Activated naive CD8-positive, alpha-beta T cell treated with anti-CD3 and anti-CD28 coated beads for 36 hours (primary cell): ENCODE measurements around the gene ABCB6. TPM values are rescaled to one million over a fixed set of nuclear protein-coding genes. Genes with fewer than 3 reads are reported as not detected.

Experiments
- DNase-seq: peaks from one replicate; pipeline ENCODE4 v3.0.0; 2021
- H3K27ac Mint-ChIP-seq: one replicate; pipeline ENCODE4 v1.8.0; 2022; ENCODE audit warnings: mild to moderate bottlenecking, moderate library complexity, mixed read lengths
- H3K27me3 Mint-ChIP-seq: one replicate; pipeline ENCODE4 v1.8.0; 2022; ENCODE audit warnings: mild to moderate bottlenecking, mixed read lengths
- H3K36me3 Mint-ChIP-seq: one replicate; pipeline ENCODE4 v1.8.0; 2021; ENCODE audit warnings: mild to moderate bottlenecking, mixed read lengths
- H3K4me1 Mint-ChIP-seq: one replicate; pipeline ENCODE4 v1.8.0; 2021; ENCODE audit warnings: mixed read lengths
- H3K4me3 Mint-ChIP-seq: one replicate; pipeline ENCODE4 v1.8.0; 2022; ENCODE audit warnings: mild to moderate bottlenecking, moderate library complexity, mixed read lengths
- H3K9me3 Mint-ChIP-seq: one replicate; pipeline ENCODE4 v1.8.0; 2022; ENCODE audit warnings: mixed read lengths
- total RNA-seq, 2 experiments: library from RNA; stranded (reverse); gene quantifications; one replicate each; pipeline ENCODE4 v1.2.3, GENCODE V29; 2021

Gene ABCB6
- total RNA-seq, 2 experiments from 2014 or later = 20.4 to 21.3 TPM

DNA sequence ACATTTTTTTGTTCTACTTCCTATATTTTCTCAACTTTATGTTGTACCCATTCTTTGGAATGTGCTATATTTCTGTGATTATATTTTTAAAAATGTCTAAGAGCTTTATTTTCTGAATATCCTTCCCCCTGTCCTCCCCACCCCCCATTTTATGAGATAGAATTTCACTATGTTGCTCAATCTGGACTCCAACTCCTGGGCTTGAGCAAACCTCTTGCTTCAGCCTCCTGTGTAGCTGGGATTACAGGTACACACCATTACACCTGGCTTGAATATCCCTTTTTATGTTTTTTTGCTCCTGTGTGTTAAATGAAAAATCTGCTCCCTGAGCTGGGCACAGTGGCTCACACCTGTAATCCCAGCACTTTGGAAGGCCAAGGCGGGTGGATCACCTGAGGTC, 21.4 kb downstream of the ABCB6 start:
- no peaks in the 10 kb centered on the region for H3K27me3 Mint-ChIP-seq
- peaks cover 5% of the 10 kb centered on the region for H3K9me3 Mint-ChIP-seq
- peaks cover 7% of the 10 kb centered on the region for H3K36me3 Mint-ChIP-seq
- no peak overlapping the region for H3K4me3 Mint-ChIP-seq
- peaks cover 20% of the 10 kb centered on the region for H3K4me1 Mint-ChIP-seq
- H3K27ac Mint-ChIP-seq = no peak overlapping the region
- no peak for DNase-seq

DNA sequence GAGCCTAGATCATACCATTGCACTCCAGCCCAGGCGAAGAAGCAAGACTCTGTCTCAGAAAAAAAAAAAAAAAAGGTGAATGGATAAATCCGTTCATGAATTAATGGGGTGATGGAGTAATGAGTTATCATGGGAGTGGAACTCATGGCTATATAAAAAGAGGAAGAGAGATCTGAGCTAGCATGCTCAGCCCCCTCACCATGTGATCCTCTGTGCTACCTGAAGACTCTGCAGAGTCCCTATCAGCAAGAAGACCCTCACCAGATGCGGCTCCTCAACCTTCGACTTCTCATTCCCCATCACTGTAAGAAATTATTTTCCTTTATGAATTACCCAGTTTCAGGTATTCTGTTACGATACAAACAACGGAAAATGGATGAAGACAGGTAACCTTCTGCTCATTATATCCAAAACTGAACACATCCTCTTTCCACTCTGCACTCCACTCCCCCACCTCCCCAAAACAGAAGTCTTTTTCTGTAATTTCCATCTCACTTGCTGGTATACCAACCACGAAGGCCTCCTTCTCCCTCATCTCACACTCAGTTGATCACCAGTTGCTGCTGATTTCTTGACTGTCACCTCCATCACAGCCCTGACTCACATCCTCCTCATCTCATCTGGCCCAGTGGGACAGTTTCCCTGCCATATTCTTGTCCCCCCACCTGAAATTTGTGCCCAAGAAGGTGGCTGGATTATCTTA, 31.9 kb downstream of the ABCB6 start:
- Mint-ChIP-seq H3K4me3 (peak overlapping the region; percentile 7), H3K27me3 (no peaks in the 10 kb centered on the region), H3K36me3 (peaks cover 12% of the 10 kb centered on the region), H3K4me1 (peaks cover 31% of the 10 kb centered on the region), H3K9me3 (no peaks in the 10 kb centered on the region), H3K27ac (peak overlapping the region; percentile 80)
- no peak for DNase-seq

DNA sequence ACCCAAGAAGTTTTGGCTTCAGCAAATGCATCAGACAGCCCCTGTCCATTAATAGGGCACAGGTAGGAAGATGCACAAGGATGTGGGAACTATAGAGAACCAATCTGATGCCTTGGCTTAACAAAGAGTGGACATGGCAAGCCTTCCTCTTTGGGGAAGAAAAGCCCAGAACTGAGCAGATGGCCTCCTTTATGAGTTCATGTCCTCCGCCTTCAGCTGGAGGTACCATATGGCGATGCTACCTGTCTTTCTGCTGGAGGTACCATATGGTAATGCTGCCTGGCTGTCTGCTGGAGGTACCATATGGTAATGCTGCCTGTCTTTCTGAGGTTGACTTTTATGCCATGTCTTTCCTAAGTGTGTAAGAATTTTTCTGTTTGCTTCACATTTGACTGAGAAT, 34.6 kb downstream of the ABCB6 start:
- Mint-ChIP-seq H3K27me3 (no peaks in the 10 kb centered on the region), H3K27ac (no peak overlapping the region), H3K4me1 (peaks cover 54% of the 10 kb centered on the region), H3K9me3 (no peaks in the 10 kb centered on the region), H3K36me3 (peaks cover 18% of the 10 kb centered on the region), H3K4me3 (no peak overlapping the region)
- DNase-seq = no peak

DNA sequence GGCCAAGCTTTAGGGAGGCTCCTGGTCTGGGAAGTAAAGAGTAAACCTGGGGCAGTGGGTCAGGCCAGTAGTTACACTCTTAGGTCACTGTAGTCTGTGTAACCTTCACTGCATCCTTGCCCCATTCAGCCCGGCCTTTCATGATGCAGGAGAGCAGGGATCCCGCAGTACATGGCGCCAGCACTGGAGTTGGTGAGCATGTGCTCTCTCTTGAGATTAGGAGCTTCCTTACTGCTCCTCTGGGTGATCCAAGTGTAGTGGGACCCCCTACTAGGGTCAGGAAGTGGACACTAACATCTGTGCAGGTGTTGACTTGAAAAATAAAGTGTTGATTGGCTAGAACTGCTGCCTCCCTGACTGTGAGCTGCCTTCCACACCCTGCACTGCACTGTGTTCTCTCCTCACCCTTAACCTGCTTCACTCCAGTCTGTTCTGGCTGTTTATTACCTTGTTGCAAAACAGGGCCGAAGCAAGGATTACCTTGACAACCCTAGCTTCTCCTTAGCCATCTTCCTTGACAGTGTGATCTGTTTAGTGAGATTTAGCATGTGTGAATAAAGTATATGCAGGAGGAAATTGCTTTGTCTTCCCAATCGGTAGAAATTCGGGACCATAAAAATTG, 35.5 kb downstream of the ABCB6 start:
- Mint-ChIP-seq H3K27me3 (no peaks in the 10 kb centered on the region), H3K4me3 (no peak overlapping the region), H3K9me3 (no peaks in the 10 kb centered on the region), H3K4me1 (peaks cover 56% of the 10 kb centered on the region), H3K27ac (peak overlapping the region; percentile 62), H3K36me3 (peaks cover 18% of the 10 kb centered on the region)
- DNase-seq = no peak

DNA sequence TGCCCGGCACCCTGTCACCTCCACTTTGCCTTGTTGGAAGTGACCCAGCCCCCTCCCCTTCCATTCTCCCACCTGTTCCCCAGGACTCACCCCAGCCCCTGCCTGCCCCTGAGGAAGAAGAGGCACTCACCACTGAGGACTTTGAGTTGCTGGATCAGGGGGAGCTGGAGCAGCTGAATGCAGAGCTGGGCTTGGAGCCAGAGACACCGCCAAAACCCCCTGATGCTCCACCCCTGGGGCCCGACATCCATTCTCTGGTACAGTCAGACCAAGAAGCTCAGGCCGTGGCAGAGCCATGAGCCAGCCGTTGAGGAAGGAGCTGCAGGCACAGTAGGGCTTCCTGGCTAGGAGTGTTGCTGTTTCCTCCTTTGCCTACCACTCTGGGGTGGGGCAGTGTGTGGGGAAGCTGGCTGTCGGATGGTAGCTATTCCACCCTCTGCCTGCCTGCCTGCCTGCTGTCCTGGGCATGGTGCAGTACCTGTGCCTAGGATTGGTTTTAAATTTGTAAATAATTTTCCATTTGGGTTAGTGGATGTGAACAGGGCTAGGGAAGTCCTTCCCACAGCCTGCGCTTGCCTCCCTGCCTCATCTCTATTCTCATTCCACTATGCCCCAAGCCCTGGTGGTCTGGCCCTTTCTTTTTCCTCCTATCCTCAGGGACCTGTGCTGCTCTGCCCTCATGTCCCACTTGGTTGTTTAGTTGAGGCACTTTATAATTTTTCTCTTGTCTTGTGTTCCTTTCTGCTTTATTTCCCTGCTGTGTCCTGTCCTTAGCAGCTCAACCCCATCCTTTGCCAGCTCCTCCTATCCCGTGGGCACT, 36.2 kb downstream of the ABCB6 start:
- peaks cover 16% of the 10 kb centered on the region for H3K36me3 Mint-ChIP-seq
- no peak for DNase-seq
- H3K4me1 Mint-ChIP-seq = peaks cover 56% of the 10 kb centered on the region
- H3K27me3 Mint-ChIP-seq = no peaks in the 10 kb centered on the region
- H3K4me3 Mint-ChIP-seq = no peak overlapping the region
- H3K9me3 Mint-ChIP-seq = no peaks in the 10 kb centered on the region
- peak overlapping the region; percentile 62 for H3K27ac Mint-ChIP-seq

DNA sequence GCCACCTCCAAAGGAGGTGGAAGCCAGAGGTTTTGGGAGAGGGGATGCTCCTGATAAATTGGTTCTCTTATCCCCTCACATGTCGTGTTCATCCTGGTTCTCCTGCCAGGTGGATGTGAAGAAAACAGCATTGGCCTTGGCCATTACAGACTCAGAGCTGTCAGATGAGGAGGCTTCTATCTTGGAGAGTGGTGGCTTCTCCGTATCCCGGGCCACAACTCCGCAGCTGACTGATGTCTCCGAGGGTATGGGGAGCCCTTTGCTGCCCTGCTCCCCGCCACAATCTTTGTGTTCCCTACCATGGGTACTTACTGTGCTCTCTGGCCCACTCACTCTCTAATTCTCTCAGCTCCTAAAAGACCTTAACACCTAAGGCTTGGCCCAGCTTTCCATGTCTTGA, 37.2 kb downstream of the ABCB6 start:
- H3K27me3 Mint-ChIP-seq = no peaks in the 10 kb centered on the region
- peaks cover 15% of the 10 kb centered on the region for H3K36me3 Mint-ChIP-seq
- H3K9me3 Mint-ChIP-seq = no peaks in the 10 kb centered on the region
- peak overlapping the region; percentile 62 for H3K27ac Mint-ChIP-seq
- no peak overlapping the region for H3K4me3 Mint-ChIP-seq
- DNase-seq = no peak
- H3K4me1 Mint-ChIP-seq = peaks cover 47% of the 10 kb centered on the region

DNA sequence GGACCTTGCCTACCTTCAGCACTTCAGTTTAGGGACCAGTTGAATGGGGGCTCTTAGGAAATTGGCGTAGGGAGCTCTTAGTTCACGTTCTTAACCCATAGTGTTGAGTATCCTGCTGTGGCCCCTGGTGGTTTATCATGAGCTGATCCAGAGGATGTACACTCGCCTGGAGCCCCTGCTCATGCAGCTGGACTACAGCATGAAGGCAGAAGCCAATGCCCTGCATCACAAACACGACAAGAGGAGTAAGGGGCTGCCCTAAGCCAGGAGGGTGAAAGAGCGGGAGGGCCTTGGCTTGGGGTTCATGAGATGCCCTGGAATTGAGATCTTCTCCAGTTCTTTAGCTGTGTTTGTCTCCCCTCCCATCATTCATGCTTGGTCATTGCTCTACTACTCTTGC, 37.8 kb downstream of the ABCB6 start:
- Mint-ChIP-seq H3K27me3 (no peaks in the 10 kb centered on the region), H3K9me3 (no peaks in the 10 kb centered on the region), H3K36me3 (peaks cover 15% of the 10 kb centered on the region), H3K4me3 (no peak overlapping the region), H3K27ac (peak overlapping the region; percentile 62), H3K4me1 (peaks cover 45% of the 10 kb centered on the region)
- DNase-seq = no peak

DNA sequence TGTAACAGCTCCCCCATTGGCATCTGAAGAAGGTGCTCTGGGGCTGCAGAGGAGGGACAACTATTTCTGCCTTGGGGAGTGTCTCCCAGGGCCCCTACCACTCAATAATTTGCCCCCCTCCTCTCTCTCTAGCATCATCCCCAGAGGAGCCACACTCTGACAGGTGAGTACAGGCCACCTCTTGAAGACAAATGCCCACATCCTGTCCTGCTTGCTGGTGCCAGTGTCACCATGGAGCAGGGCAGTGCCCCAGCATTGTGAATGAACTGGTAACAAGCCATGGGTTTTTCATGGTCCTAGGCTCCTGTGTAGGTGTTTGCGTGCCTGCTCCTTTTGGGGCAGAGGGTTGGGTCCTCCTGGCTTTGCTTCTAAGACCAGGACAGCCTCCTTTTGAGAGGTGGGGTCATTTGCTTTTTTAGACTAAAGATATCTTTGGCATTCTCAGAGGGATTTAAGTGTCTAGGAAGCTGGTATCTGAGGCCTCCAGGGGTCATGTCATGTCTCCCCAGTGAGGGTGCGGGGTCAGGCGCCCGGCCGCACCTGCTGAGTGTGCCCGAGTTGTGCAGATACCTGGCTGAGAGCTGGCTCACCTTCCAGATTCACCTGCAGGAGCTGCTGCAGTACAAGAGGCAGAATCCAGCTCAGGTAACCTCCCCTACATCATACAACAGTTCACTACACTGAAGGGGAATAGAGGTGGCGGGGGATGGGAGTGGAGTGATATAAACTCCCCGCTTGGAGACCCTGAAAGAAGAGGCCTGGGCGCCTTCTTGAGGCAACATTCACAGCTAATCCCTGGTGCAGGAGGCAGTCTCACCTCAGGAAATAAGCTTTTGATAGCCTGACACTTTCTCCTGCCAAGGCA, 38.9 kb downstream of the ABCB6 start:
- Mint-ChIP-seq H3K27ac (no peak overlapping the region), H3K36me3 (peaks cover 7% of the 10 kb centered on the region), H3K4me3 (peak overlapping the region; percentile 90), H3K4me1 (peaks cover 53% of the 10 kb centered on the region), H3K9me3 (no peaks in the 10 kb centered on the region), H3K27me3 (no peaks in the 10 kb centered on the region)
- DNase-seq = no peak

DNA sequence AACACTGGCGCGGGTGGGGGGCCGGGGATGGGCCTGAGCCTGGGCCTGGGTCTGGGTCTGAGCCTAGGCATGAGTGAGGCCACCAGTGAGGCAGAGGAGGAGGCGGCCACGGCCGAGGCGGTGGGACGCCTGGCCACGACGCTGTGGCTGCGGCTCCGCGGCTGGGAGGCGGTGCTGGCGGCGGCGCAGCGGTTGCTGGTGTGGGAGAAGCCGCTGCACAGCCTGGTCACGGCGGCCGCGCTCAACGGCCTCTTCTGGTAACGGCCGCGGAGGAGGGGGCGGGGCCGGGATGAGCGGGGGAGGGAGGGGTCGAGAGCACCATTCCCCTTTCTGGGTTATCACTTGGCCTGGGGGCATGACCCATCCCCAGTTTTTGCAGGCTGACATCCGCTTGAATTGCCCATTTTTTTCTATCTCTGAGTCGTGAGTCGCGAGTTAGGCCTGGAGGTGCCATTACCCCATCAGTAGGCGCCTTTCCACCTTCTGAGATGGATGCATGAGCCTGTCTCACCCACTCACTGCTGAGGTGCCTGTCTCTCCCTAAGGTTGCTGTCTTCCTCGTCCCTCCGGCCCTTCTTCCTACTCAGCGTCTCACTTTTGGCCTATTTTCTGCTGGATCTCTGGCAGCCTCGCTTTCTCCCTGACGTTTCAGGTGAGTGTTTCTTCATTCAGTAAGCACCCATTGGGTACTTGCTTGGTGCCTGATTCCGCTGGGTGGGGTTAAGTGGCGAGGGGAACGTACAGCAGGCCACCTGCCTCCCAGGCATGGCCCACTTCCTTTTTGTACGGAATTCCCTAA, 40.2 kb downstream of the ABCB6 start:
- H3K27ac Mint-ChIP-seq = peak overlapping the region; percentile 68
- H3K27me3 Mint-ChIP-seq = no peaks in the 10 kb centered on the region
- H3K9me3 Mint-ChIP-seq = no peaks in the 10 kb centered on the region
- H3K4me3 Mint-ChIP-seq = peak overlapping the region; percentile 90
- peaks cover 15% of the 10 kb centered on the region for H3K36me3 Mint-ChIP-seq
- peak; percentile 44 for DNase-seq
- peaks cover 61% of the 10 kb centered on the region for H3K4me1 Mint-ChIP-seq

DNA sequence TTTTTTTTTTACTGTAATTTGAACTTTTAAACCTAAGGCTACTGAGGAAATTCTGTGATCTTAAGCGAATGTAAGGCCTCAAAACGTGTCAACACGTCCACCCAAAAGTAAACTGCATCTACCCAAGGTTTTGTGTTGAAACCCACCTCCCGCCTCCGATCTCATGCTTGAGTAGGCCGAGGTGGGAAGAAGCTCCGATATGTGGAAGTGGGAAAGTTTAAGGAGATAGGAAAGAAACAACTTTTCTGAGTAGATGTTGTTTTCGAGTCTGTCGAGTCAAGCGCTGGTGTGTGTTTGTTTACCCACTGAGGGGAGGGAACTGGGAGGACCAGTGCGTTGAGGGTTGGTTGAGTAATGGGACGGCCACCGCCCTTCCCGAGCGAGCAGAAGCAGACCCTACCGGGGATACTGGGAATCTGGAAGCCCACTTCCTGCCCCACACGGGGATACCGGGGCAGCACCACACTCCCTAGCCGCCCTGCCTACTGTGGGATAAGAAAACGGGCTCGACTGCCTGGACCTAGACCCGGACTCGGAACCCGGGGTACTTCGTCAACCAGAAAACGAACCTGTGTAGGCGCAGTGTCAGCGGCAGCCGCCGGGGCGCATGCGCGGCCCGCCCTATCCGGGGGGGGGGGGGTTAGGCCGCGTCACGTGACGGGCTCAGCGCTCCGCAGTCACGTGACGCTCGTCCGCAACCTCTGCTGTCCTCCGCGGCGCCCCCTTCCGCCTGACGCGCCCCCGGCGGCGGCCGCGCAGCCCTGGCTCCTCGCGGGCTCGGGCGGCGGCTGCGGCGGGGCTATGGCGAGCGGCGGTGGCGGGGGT, 41.0 kb downstream of the ABCB6 start, which contains the start of gene RETREG2:
RETREG2 (plus strand) TSS at position 724 of the 825 bp plus-strand sequence; CDS start at position 802, 78 bp downstream.
- H3K4me3 Mint-ChIP-seq = peak within 1 kb of the TSS; percentile 90

DNA sequence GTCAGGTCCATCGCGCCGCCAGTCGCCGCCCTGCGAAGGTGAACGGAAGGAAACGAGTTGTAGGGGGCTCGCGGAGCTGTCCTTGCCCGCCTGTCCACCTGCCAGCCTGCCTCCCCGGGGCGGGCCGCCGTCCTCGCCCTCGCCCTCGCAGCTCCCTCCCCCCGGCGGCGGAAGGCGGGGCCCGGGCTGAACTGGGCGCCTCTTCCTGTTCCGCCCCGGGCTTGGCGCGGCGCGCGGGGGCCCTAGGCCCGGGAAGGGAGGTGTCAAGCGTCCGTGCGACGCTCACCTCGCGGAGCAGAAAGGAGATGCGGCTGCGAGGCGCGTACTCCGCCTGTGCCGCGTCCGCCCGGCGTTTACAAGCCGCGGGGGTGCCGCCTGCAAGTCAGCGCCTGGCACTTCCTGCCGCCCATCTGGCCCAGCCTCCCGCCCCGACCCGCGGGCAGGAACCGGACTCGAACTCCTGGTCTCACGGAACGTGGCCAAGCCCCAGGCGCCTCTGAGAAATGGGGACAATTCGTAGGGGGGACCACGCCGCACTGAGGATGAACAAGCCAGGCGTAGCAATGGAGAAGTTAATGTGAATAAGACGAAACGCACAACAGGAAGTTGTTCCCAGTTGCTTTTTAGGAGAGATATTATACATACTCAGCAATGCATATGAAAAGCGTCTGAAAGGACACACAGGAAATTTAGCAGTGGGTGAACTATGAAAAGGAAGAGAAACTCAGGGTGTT, 41.8 kb downstream of the ABCB6 start, which contains the start of gene CNPPD1:
CNPPD1 (minus strand) TSS at position 108 of the 734 bp plus-strand sequence; CDS start at position 11, 97 bp downstream.
- peak within 1 kb of the TSS; percentile 90 for H3K4me3 Mint-ChIP-seq
- peak within 1 kb of the TSS; percentile 96 for H3K27ac Mint-ChIP-seq
- H3K36me3 Mint-ChIP-seq = peaks cover 15% of the 10 kb centered on the region
- peak; percentile 94 for DNase-seq
- H3K27me3 Mint-ChIP-seq = no peaks in the 10 kb centered on the region
- H3K4me1 Mint-ChIP-seq = peaks cover 54% of the 10 kb centered on the region
- H3K9me3 Mint-ChIP-seq = no peaks in the 10 kb centered on the region

More for the DNA sequence above, 41.0 kb downstream of the ABCB6 start, which contains the start of gene RETREG2:
- Mint-ChIP-seq H3K27ac (peak within 1 kb of the TSS; percentile 96), H3K4me1 (peaks cover 58% of the 10 kb centered on the region), H3K27me3 (no peaks in the 10 kb centered on the region), H3K9me3 (no peaks in the 10 kb centered on the region), H3K36me3 (peaks cover 15% of the 10 kb centered on the region)
- DNase-seq = peak; percentile 86

DNA sequence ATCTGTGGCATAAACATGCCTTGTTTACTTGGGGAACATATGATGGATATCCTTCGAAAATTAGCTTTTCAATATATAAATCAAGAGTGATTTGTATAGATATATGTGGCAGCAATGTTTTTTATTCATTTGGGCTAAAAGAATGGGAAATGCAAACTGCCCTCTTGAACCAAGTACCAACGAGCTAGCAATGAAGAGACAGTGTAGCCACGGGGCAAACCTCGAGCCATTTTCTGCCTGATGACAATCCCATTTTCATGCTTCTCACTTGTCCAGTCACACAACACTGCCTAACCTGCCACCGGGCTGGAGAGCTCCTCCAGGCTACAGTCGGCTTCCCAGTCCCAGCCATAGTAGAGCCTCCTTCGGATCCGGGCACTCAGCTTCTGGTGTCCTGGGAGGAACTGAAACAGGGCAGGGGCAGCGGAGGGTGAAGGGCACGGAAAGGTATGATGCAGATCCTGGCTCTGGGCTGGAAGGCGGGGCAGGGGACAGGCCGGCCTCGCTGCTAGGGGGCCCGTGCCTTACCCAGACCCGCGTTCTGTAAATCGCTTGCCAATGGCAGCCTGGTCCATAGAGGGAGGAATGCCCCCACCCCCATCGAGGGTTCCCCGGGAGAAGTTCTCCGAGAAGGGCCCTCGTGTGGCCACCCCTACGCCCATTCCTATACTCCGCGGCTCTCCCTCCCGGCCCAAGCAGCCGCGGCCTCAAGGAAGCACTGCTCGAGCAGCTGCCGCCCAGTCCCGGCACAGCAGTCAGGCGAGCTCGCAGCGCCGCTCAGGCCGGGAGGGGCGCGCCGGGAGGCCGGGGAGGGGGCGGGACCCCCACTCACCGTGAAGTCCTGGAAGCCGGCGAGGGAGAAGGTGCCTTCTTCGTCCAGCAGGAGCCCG, 42.6 kb downstream of the ABCB6 start:
- Mint-ChIP-seq H3K27me3 (no peaks in the 10 kb centered on the region), H3K27ac (peak overlapping the region; percentile 81), H3K36me3 (peaks cover 13% of the 10 kb centered on the region), H3K4me1 (peaks cover 50% of the 10 kb centered on the region), H3K9me3 (no peaks in the 10 kb centered on the region), H3K4me3 (peak overlapping the region; percentile 90)
- peak; percentile 47 for DNase-seq
